Left renal pelvis (tissue), 4 donors: ENCODE measurements around the gene RHOH. TPM values are rescaled to one million over a fixed set of nuclear protein-coding genes. Genes with fewer than 3 reads are reported as not detected.

Source experiments
- DNase-seq, 4 donors: peaks; one replicate each; pipeline ENCODE4 v3.0.0-alpha.2; 2013; ENCODE audit warnings: low read depth in 4 of 4, low spot score in 3 of 4
- polyA plus RNA-seq, 4 donors: library from polyadenylated mRNA; unstranded; fragments of 120-200 nt; gene quantifications; one replicate each; pipeline ENCODE4 v1.2.1, GENCODE V29; 2013; ENCODE audit not compliant: insufficient read length in 4 of 4

RHOH gene
- polyA plus RNA-seq, 4 donors: 0.67 to 1.0 (median 0.85) TPM

- DNase-seq: no peak
These were observed 10.2 kb upstream of the RHOH start for GRCh38 chr4:40186665-40187014.

- no peak for DNase-seq
These were observed 9.4 kb upstream of the RHOH start for GRCh38 chr4:40187386-40187906.

- DNase-seq: no peak
These were observed 6.8 kb upstream of the RHOH start for GRCh38 chr4:40190019-40190418.

DNA sequence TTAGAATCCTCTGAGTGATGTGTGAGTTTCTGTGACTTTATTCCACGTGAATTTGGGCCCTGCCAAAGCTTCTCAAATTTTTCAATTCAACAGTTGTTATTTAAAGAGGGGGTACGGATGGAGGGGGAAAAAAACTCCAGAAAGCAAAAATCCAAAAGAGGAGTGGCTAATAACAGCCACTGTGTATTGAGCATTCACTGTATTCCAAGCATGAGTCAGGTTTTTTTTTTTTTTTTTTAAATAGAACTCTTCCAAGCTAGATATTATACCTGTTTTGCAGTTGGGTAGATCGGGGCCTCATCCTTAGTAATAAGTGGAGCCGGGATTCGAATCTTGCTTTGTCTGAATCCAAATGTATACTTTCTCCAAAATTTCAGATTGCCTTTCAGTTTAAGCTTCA lies 6.4 kb upstream of the RHOH start:
- no peak for DNase-seq

GRCh38 chr4:40190880-40191815 lies 5.7 kb upstream of the RHOH start:
- no peak for DNase-seq

DNA sequence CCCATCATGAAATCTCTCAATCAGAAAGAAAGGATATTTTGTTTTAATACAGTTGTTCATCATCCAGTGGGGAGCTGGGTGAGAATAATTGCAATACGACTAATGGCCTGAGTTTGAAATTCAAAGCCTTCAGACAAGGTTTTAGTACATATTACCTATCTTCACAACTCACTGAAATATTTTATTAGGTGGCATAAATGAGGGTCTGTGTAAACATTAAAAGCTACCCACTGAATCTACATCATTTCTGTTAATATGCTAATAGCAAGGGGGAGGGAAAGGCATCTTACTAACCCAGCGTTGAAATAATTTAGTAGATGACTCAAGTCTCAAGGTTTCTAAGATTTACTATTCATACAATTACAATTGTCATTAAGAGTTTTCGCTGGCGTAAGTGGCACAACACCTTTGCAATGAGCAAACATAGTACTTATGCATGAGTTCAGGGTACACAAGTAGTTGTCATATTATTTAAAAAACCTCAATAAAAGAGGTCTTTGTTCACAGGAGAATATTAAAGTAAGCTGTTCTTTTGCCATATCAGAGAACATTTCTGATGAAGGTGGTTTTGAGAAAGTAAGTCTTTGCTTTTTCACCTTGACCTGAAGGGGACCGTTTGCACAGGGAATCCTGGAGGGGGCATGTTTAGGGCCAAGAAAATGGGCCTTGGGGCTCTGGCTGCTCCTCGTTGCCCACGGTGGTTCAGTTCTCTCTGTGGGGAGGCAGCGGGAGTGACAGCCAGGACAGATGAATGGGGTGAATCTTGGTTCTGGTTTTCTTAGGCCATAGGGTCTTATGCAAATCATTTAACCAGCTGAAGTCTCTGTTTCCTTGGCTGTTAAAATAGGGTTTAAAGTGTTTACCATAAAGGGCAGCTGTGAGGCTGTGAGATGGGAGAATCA lies 4.5 kb upstream of the RHOH start:
- no peak for DNase-seq

DNA sequence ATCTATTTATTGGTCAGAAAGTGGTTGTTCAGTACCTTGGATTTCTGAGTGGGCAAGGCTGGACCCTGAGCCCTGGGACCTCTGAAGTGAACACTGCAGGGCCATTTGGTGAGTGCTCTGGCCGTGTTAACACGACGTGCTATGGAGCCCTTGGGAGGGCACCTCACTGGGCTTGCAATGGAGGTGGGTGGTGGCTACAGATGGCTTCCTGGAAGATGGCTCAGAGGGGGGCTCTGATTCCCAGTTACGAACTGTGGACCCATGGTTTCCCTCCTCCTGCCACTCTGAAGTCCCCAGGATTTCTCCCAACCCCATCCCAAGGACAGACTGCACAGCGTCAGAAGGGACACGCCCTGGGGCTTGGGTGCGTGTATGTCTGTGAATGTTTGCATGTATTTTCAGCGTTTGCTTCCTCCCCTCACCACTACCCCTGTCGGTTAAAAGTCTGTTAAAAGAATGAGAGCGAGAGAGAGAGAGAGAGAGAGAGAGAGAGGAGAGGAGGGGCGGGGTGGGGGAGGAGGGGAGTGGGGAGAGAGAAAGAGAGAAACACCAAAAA lies 3.7 kb upstream of the RHOH start:
- DNase-seq: no peak

GRCh38 chr4:40193578-40193977 lies 3.3 kb upstream of the RHOH start:
- no peak for DNase-seq

- DNase-seq: no peak
These were observed 2.1 kb upstream of the RHOH start for GRCh38 chr4:40194602-40195161.

DNA sequence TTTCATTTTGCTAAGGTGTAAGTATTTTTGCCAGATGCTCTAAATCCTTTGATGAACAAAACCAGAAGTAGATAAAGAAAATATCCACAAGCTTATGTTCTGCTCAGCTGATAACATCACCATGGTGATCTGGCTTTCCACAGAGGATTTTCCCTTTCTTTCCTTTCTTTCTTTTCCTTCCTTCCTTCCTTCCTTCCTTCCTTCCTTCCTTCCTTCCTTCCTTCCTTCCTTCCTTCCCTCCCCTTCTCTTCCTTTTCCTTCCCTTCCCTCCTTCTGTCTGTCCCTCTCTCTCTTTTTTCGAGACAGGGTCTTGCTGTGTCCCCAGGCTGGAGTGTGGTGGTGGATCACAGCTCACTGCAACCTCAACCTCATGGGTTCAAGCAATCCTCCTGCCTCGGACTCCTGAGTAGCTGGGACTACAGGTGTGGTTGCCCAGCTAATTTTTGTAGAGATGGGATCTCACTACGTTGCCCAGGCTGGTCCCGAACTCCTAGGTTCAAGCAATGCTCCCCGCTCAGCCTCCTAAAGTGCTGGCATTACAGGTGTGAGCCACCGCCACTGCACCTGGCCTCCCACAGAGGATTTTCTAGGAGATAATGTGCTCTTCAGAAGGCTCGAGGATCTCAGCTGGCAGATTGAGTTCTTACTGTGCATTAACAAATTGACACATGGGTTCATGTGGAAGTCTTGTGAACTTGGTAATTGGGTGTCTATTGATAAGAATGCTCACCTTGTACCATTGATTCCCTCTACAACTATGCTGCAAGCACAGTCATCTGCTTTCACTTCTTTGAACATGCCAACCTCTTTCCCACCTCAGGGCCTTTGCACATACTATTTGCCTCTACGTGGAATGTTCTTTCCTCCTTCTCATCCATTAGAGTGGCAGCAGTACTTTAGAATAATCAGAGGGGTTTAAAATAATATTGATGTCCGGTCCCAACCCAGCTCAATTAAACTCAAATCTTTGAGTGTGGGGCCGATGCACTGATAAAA lies 1.4 kb upstream of the RHOH start:
- DNase-seq: no peak

DNA sequence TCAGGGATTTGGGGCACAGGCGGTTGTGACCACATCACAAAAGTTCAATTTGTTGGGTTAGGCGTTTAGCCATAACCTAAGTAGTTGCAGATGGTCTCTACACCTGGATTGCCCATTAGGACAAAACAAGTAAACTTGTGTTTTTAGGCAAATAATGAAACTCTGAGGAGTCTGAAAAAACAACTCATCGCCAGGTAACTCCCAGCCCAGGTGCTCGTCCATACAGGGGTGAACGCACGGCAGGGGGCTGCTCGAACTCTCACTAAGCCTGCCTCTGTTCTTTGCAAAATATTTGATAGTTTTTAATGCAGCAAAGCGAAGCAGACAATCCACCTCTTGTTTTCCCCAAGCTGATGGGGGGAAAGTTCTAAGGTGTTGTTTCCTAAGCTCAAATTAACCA lies 559 bp upstream of the RHOH start:
- DNase-seq: no peak

GRCh38 chr4:40197879-40198689 lies 1.3 kb downstream of the RHOH start:
- no peak for DNase-seq

- DNase-seq: no peak
These were observed 2.4 kb downstream of the RHOH start for GRCh38 chr4:40199179-40199670.

DNA sequence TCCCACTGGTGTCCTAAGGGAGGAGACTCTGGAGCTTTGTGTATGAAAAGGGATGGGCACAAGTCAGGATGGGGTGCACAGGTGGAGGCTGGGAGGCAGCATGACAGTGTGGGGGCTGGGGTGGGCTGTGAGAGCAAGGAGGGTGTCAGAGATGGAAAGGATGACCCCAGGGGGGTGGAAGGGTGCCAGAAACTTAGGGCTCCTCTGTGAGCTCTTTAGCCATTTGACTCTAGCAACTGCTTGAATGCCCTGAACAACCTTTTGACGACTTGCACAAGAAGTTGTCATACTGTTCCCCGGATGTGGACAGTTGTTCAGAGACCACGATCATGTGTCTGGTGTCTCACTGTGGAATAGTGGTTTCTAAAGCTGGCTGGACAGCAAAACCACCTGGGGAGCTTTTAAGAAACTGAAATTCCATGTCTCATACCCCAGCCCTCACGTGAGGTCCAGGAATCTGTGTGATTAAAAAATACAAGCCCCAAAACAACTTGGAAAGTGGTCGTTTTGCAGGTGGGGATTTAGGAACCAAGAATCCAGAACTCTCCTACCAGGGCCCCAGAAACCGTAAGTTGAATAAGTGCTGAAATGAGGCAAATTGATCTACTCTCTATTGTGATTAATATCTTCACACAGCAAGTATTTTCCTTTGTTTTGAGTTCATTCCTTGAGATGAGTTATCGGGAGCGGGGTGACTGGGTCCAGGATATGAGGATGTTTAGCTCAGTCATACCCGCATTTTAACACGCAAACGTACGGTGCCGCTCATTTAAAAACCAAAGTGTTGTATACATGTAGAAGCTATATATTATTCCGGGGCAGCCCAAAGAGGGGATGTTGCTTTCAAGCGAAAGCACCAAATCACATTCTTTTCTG lies 3.4 kb downstream of the RHOH start:
- no peak for DNase-seq

DNA sequence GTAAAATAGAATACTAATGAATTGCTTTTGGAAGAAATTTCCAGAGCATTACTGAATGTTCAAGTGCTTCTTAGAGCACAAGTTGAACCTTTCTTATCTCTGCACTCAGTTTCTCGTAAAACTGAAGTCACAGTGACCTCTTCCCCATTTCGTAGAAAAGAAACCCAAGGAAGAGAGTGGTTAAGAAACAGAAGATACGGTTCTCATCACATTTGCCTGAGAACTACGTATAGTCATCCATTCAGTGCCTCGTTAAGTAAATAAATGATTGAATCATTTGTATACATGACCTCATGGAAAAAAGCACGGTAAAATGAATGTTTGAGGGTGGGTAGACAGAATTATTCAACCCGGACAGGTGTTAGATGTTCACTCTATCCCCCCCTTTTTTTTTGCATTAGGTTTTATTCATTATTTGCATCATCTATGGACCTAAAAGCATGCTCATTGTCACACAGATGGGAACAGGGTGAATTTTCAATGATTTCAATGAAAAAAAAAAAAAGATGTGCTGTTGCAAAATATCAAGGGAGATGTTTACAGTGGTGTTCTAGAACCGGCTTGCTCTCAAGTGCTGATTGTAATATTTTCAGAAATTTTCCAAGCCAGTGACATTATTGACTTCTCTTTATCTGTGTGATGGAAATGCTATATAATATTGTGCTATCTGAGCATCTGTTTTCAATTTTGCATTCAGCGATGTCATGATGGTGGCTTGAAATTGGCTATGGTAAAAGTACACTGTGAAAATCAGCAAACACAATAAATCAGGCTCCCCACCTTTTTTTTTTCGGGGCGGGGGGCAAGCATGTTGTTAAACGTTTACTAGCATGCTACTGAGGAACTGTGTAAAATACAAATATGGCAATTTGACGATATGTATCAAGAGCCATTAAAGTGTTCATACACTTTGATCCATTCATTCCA lies 4.3 kb downstream of the RHOH start:
- DNase-seq: no peak

DNA sequence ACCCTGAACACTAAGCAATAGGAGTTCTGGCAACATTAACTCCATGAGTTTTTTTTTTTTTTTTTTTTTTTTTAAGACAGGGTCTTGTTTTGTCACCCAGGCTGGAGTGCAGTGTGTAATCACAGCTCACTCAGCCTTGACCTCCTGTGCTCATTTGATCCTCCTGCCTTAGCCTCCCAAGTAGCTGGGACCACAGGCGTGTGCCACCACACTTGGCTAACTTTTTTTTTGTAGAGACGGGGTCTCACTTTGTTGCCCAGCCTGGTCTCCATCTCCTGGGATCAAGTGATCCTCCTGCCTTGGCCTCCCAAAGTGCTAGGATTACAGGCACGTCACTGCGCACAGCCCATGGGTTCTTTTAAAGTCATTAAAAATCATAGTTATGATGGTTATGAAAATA lies 5.1 kb downstream of the RHOH start:
- no peak for DNase-seq

- DNase-seq: no peak
These were observed 5.6 kb downstream of the RHOH start for GRCh38 chr4:40202474-40202873.
